ENCODE measurements around the gene RRP12. TPM values are rescaled to one million over a fixed set of nuclear protein-coding genes. Genes with fewer than 3 reads are reported as not detected.

RRP12 gene
- total RNA-seq, 1 donor from 2014 or later: 62.6 TPM

DNA sequence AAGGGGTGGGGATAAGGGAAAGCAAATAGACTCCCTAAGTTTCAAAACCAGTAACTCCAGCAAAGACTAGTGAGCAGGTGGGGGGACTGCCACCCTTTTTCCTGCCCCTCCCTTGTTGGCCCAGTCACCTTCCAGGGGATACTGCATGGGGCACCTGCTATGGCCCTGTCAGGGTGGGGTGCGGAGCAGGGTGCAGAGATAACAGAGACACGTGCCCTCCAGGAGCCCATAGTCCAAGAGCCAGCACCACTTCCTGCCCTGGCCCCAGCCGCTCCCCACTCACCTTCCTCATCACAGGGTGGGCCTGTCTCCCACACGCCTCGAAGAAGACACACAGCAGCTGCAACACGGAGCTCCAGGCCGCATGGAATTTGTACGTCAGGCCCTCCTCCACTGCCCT, 20.6 kb downstream of the RRP12 start:
- Mint-ChIP-seq H3K27me3 (no peaks in the 10 kb centered on the region), H3K4me1 (no peaks in the 10 kb centered on the region), H3K9me3 (no peaks in the 10 kb centered on the region), H3K27ac (no peak overlapping the region), H3K36me3 (ENCODE audit: low read depth) (peaks cover 74% of the 10 kb centered on the region), H3K4me3 (no peak overlapping the region)
- ATAC-seq (ENCODE audit: low read depth) (no peak), DNase-seq (no peak)
- ChIA-PET CTCF (no interaction called here), POLR2A (no interaction called here)
- intact Hi-C loops (cut with micrococcal nuclease): no loop called here
- TF ChIP-seq, protein P1, sequence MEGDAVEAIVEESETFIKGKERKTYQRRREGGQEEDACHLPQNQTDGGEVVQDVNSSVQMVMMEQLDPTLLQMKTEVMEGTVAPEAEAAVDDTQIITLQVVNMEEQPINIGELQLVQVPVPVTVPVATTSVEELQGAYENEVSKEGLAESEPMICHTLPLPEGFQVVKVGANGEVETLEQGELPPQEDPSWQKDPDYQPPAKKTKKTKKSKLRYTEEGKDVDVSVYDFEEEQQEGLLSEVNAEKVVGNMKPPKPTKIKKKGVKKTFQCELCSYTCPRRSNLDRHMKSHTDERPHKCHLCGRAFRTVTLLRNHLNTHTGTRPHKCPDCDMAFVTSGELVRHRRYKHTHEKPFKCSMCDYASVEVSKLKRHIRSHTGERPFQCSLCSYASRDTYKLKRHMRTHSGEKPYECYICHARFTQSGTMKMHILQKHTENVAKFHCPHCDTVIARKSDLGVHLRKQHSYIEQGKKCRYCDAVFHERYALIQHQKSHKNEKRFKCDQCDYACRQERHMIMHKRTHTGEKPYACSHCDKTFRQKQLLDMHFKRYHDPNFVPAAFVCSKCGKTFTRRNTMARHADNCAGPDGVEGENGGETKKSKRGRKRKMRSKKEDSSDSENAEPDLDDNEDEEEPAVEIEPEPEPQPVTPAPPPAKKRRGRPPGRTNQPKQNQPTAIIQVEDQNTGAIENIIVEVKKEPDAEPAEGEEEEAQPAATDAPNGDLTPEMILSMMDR (IDR thresholded peaks at IDR 0.05): no peak

DNA sequence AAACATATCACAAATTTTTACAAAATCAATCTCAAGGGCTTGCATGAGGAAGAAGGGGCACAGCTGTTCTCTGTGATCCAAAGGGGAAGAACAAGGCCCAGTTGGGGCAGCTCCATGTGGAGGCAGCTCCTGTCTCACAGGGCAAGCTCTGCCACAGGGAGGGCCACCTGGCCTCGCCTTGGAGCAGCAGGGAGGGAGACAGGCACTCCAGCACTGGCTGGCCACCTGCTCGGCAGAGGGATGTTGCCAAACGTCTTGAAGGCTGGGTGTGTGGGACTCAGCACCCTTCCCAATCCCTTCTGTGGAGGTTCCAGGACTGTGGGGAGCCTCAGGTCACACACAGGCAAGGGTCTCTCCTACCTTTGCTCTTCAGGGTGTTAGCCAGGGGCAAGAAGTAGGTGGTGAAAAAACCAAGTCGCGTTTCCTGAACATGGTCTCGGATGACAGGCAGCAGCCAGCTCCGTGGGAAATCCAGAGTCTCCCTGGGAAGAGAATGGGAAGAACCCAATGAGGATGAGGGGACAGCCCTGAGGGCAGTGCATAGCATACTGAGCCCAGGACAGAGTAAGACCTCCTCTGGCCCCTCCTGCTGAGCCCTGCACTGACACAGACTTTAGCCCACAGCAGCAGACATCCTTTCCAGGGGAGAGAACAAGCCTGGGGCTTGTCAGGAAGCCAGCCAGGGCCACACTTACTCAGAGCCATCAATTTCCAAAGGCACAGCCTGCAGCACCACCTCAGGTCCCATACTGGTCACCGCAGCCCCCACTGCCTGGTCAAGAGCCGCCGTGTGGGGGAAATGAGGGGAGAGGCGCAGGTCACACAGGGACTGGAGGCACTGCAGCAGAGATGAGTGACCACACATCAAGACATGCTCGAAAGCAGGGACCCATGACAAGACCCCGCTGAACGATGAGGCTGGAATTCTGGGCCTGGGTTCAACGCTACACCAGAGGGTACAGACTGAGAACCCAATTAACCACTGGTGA, 21.9 kb downstream of the RRP12 start:
- Mint-ChIP-seq H3K27me3 (no peaks in the 10 kb centered on the region), H3K4me1 (no peaks in the 10 kb centered on the region), H3K9me3 (no peaks in the 10 kb centered on the region), H3K27ac (no peak overlapping the region), H3K36me3 (ENCODE audit: low read depth) (peaks cover 74% of the 10 kb centered on the region), H3K4me3 (no peak overlapping the region)
- CTCF ChIA-PET: no interaction called here
- DNase-seq (no peak), ATAC-seq (ENCODE audit: low read depth) (no peak)
- POLR2A ChIA-PET: no interaction called here
- intact Hi-C loops (cut with micrococcal nuclease): no loop called here
- TF ChIP-seq, protein P1 (IDR thresholded peaks at IDR 0.05): no peak

GRCh38 chr10:97376413-97376812, 24.7 kb downstream of the RRP12 start:
- ATAC-seq (ENCODE audit: low read depth): no peak
- CTCF ChIA-PET: no interaction called here

DNA sequence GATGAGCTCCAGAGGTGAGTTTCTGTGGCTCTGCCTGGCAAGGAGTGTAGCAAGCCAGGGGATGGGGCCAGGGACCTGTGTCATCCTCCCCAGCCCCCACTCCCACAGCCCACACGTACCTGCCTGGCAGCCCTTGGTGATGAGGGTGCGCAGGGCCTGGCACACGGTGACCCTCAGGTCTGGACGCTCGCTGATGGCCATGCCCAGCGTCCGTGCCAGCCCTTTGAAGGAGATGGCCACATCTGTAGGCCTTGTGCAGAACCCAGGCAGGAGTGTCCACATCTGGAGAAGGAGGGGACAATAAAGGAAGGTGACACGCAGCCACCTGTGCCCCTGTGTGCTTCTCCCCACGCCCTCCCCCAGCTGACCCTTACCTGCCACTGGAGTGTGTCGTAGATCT, 27.7 kb downstream of the RRP12 start:
- H3K4me1 Mint-ChIP-seq: no peaks in the 10 kb centered on the region
- TF ChIP-seq, protein P1 (IDR thresholded peaks at IDR 0.05): no peak
- H3K4me3 Mint-ChIP-seq: no peak overlapping the region
- H3K27me3 Mint-ChIP-seq: no peaks in the 10 kb centered on the region
- CTCF ChIA-PET: no interaction called here
- H3K36me3 Mint-ChIP-seq (ENCODE audit: low read depth): peaks cover 83% of the 10 kb centered on the region
- H3K9me3 Mint-ChIP-seq: no peaks in the 10 kb centered on the region
- intact Hi-C loops (cut with micrococcal nuclease): no loop called here
- H3K27ac Mint-ChIP-seq: no peak overlapping the region
- DNase-seq (no peak), ATAC-seq (ENCODE audit: low read depth) (no peak)
- POLR2A ChIA-PET: no interaction called here

More at GRCh38 chr10:97376413-97376812, 24.7 kb downstream of the RRP12 start:
- H3K36me3 Mint-ChIP-seq (ENCODE audit: low read depth): peaks cover 83% of the 10 kb centered on the region
- no peaks in the 10 kb centered on the region for H3K4me1 Mint-ChIP-seq
- intact Hi-C loops (cut with micrococcal nuclease): no loop called here
- H3K9me3 Mint-ChIP-seq: no peaks in the 10 kb centered on the region
- no peak for DNase-seq
- TF ChIP-seq, protein P1 (IDR thresholded peaks at IDR 0.05): no peak
- H3K27me3 Mint-ChIP-seq: no peaks in the 10 kb centered on the region
- POLR2A ChIA-PET: no interaction called here
- no peak overlapping the region for H3K4me3 Mint-ChIP-seq
- no peak overlapping the region for H3K27ac Mint-ChIP-seq

DNA sequence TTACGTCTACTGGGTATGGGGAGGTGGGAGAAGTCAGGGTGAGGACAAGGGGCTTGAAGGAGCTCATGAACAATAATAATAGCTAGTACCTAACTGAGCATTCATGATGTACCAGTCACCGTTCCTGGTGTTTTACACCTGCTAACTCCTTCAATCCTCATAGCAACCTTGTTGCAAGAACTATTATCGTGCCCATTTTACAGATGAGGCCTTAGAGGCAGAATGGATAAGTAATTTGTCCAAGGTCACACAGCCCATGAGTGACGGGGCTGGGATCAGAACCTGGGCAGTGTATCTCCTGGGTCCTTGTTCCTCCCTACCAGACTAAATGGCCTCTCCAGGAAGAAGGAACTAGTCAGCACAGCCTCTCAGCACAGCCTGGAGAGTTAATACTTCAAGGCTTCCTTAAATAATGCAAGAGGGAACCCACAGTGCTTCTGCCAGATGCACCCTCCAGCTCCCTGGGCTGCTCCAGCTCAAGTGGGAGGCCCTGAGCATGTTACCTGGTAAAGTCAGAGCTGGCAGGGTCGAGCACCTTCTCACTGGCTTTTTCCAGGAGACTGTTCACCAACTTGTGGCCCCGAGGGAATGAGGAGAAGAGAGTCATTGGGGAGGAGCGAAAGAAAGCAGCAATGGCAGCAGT, 28.8 kb downstream of the RRP12 start:
- intact Hi-C loops (cut with micrococcal nuclease): no loop called here
- DNase-seq (no peak), ATAC-seq (ENCODE audit: low read depth) (no peak)
- H3K4me1 Mint-ChIP-seq: peaks cover 4% of the 10 kb centered on the region
- H3K9me3 Mint-ChIP-seq: no peaks in the 10 kb centered on the region
- POLR2A ChIA-PET: no interaction called here
- H3K27ac Mint-ChIP-seq: no peak overlapping the region
- no peak overlapping the region for H3K4me3 Mint-ChIP-seq
- TF ChIP-seq, protein P1 (IDR thresholded peaks at IDR 0.05): no peak
- CTCF ChIA-PET: no interaction called here
- H3K36me3 Mint-ChIP-seq (ENCODE audit: low read depth): peaks cover 80% of the 10 kb centered on the region
- H3K27me3 Mint-ChIP-seq: no peaks in the 10 kb centered on the region

All from activated B cell treated with CpG ODN at 0.5 μM for 24 hours (primary cell).